Left lobe of liver (tissue), 2 donors: ENCODE results near the gene GCC2. TPM values are rescaled to one million over a fixed set of nuclear protein-coding genes. Genes with fewer than 3 reads are reported as not detected.
A peak's percentile ranks its signal among the peaks of the same experiment; 100 is the strongest.
"Not testable (repeated sequence)": the region's sequence is repeated elsewhere in the genome, so short reads cannot be mapped to it uniquely, and the experiment has no call there.

Source experiments
- ATAC-seq: fragments of 200-7000 bp; cut with Tn5 transposase; one replicate; pipeline ENCODE4 v1.9.1; 2020; ENCODE audit warnings: mild to moderate bottlenecking, moderate library complexity
- DNase-seq: peaks from one replicate; pipeline ENCODE4 v3.0.0-alpha.2; 2020; ENCODE audit warnings: low spot score
- total RNA-seq: library from RNA; stranded (reverse); gene quantifications from one replicate; pipeline ENCODE4 v1.2.1, GENCODE V29; 2021
- donor health status: DM: no; HTN: no; CAD: no; lungs with moderate emphysema.
- donor health status: DM: no; HTN: yes; CAD: no.

GCC2 gene
- total RNA-seq, 1 donor from 2014 or later = 12.6 TPM

- ATAC-seq, DNase-seq: not testable (repeated sequence)
Measured at GRCh38 chr2:108435578-108435977, 13.4 kb upstream of the GCC2 start.

GRCh38 chr2:108436976-108437375 is 12.0 kb upstream of the GCC2 start:
- DNase-seq (no peak), ATAC-seq (no peak)

- no peak for ATAC-seq
Measured at GRCh38 chr2:108441712-108442111, 7.3 kb upstream of the GCC2 start.

GRCh38 chr2:108444941-108445840 is 3.8 kb upstream of the GCC2 start:
- no peak for ATAC-seq

More at GRCh38 chr2:108441712-108442111, 7.3 kb upstream of the GCC2 start:
- DNase-seq = no peak

GRCh38 chr2:108446703-108447102 is 2.3 kb upstream of the GCC2 start:
- DNase-seq (no peak), ATAC-seq (no peak)

More at GRCh38 chr2:108444941-108445840, 3.8 kb upstream of the GCC2 start:
- DNase-seq = no peak

GRCh38 chr2:108447947-108448677 is 894 bp upstream of the GCC2 start:
- DNase-seq = no peak
- ATAC-seq = peak; percentile 56

GRCh38 chr2:108449410-108450130 is 564 bp downstream of the GCC2 start:
- DNase-seq (no peak), ATAC-seq (peak; percentile 67)

GRCh38 chr2:108450863-108451262 is 1.9 kb downstream of the GCC2 start:
- no peak for ATAC-seq

GRCh38 chr2:108451976-108452375 is 3.0 kb downstream of the GCC2 start:
- no peak for DNase-seq
- ATAC-seq = no peak

More at GRCh38 chr2:108450863-108451262, 1.9 kb downstream of the GCC2 start:
- no peak for DNase-seq

GRCh38 chr2:108453530-108453929 is 4.5 kb downstream of the GCC2 start:
- ATAC-seq, DNase-seq: not testable (repeated sequence)

GRCh38 chr2:108454440-108454839 is 5.4 kb downstream of the GCC2 start:
- ATAC-seq = no peak
- no peak for DNase-seq

- DNase-seq = no peak
- no peak for ATAC-seq
Measured at GRCh38 chr2:108455571-108455970, 6.6 kb downstream of the GCC2 start.

GRCh38 chr2:108458082-108458481 is 9.1 kb downstream of the GCC2 start:
- DNase-seq = no peak
- ATAC-seq = no peak

GRCh38 chr2:108459441-108459840 is 10.4 kb downstream of the GCC2 start:
- DNase-seq = no peak
- no peak for ATAC-seq

- no peak for ATAC-seq
- DNase-seq = no peak
Measured at GRCh38 chr2:108460345-108461037, 11.5 kb downstream of the GCC2 start.

GRCh38 chr2:108477099-108477498 is 28.1 kb downstream of the GCC2 start:
- no peak for DNase-seq
- no peak for ATAC-seq

GRCh38 chr2:108485253-108485652 is 36.2 kb downstream of the GCC2 start:
- DNase-seq = no peak
- ATAC-seq = no peak

- DNase-seq (no peak), ATAC-seq (no peak)
Measured at GRCh38 chr2:108490506-108491122, 41.6 kb downstream of the GCC2 start.

GRCh38 chr2:108491848-108492247 is 42.8 kb downstream of the GCC2 start:
- no peak for DNase-seq
- ATAC-seq = no peak

- ATAC-seq (no peak), DNase-seq (no peak)
Measured at GRCh38 chr2:108492364-108492763, 43.4 kb downstream of the GCC2 start.
